H1 (cell line): ENCODE measurements around the gene CD38. TPM values are rescaled to one million over a fixed set of nuclear protein-coding genes. Genes with fewer than 3 reads are reported as not detected.

ENCODE experiments used
- ATF3 ChIP-seq: IDR thresholded peaks from 2 replicates; pipeline ENCODE4 v1.6.1; 2011; ENCODE audit warnings: low read depth, mild to moderate bottlenecking, low read length; ENCODE audit not compliant: insufficient read depth
- CTBP2 ChIP-seq: IDR thresholded peaks from 2 replicates; pipeline ENCODE4 v1.7.0; 2011; ENCODE audit warnings: borderline replicate concordance, mild to moderate bottlenecking, moderate library complexity, mixed read lengths, low read length; ENCODE audit not compliant: insufficient read depth, insufficient read length
- CTCF ChIP-seq, 3 experiments: IDR thresholded peaks; 1 replicate in 2 of 3; 2 replicates in 1 of 3; pipeline versions ENCODE4 v1.5.1 to v1.6.1; 2011; ENCODE audit warnings: low read length in 3 of 3, mild to moderate bottlenecking in 3 of 3, inconsistent platforms in 2 of 3, low read depth in 1 of 3, moderate library complexity in 1 of 3; ENCODE audit not compliant: insufficient read depth in 1 of 3; ENCODE audit errors: control extremely low read depth in 1 of 3
- MAX ChIP-seq: IDR thresholded peaks from 2 replicates; pipeline ENCODE4 v1.6.1; 2012; ENCODE audit warnings: inconsistent platforms
- POU5F1 ChIP-seq: IDR thresholded peaks from 2 replicates; pipeline ENCODE4 v1.6.1; 2011; ENCODE audit warnings: low read depth, mild to moderate bottlenecking, low read length, moderate library complexity
- TBP ChIP-seq: IDR thresholded peaks from 2 replicates; pipeline ENCODE4 v1.6.1; 2011; ENCODE audit warnings: low read depth, low read length, improper control_type of control experiment
- polyA plus RNA-seq, 7 experiments: library from polyadenylated mRNA; depleted of rRNA in 3 of 7; stranded (reverse) in 5 of 7; unstranded in 2 of 7; fragments of >200 nt in 5 of 7; fragments of 200-250 nt in 2 of 7; gene quantifications; 1 replicate in 5 of 7; 2 replicates in 1 of 7; 4 replicates in 1 of 7; pipeline versions ENCODE4 v1.2.1 to v1.2.3, GENCODE V29; 2011 to 2013; ENCODE audit warnings: missing spikeins in 2 of 7, mixed read lengths in 2 of 7
- total RNA-seq: library from RNA; stranded (reverse); fragmentation: NEBNext Ultra II Directional; extraction: Animal tissue kit (Norgen Biotek cat#: 25700); gene quantifications from 2 replicates; pipeline ENCODE4 v1.2.1, GENCODE V29; 2021

CD38 gene
- total and polyA plus RNA-seq, 2 of the 8 experiments (the other 6 are each of a cell fraction or from before 2014, with no cell fraction given) = 0.14 to 0.24 TPM

- TF ChIP-seq CTCF (IDR thresholded peaks at IDR 0.05; ENCODE audit: control extremely low read depth in 1 of 3, insufficient read depth in 1 of 3, low read depth in 1 of 3, low read length in 3 of 3) (0 out of 4 replicates have a peak, but pooled peaks of 1 of the 3 experiments have one; percentile 5), ATF3 (no peak), TBP (peak; percentile 39; the same call in 1 of the 2 replicates), CTBP2 (peak; percentile 48), POU5F1 (no peak), MAX (0 out of 2 replicates have a peak, but pooled peaks have one; percentile 16)
Measured at GRCh38 chr4:15778289-15779241, at the start of gene CD38 (continued).
